Measurements from ENCODE around the gene MADD. TPM values are rescaled to one million over a fixed set of nuclear protein-coding genes. Genes with fewer than 3 reads are reported as not detected.

The MADD gene
- total RNA-seq, result 10 to 100 TPM; 32.8 to 74.7 (median 35.3) TPM

- no peak for TF ChIP-seq CTCF (IDR thresholded peaks at IDR 0.05)
- ATAC-seq (ENCODE audit: low FRiP score), result peak; percentile 98
- DNase-seq (ENCODE audit: low spot score), result peak; percentile 53
Measured at GRCh38 chr11:47269829-47270305, at the start of gene MADD. TSS of gene MADD (plus strand) at chr11:47270133.

- TF ChIP-seq CTCF (IDR thresholded peaks at IDR 0.05), result no peak
- DNase-seq (ENCODE audit: low spot score), result no peak
- ATAC-seq (ENCODE audit: low FRiP score), result no peak
Measured at GRCh38 chr11:47220401-47220821, 49.5 kb upstream of the MADD start.

GRCh38 chr11:47222696-47223095, 47.2 kb upstream of the MADD start:
- ATAC-seq (ENCODE audit: low FRiP score) (no peak), DNase-seq (ENCODE audit: low spot score) (no peak)
- TF ChIP-seq CTCF (IDR thresholded peaks at IDR 0.05), result no peak

GRCh38 chr11:47225552-47226400, 44.2 kb upstream of the MADD start:
- ATAC-seq (ENCODE audit: low FRiP score) (no peak), DNase-seq (ENCODE audit: low spot score) (no peak)
- no peak for TF ChIP-seq CTCF (IDR thresholded peaks at IDR 0.05)

- TF ChIP-seq CTCF (IDR thresholded peaks at IDR 0.05), result no peak
- DNase-seq (ENCODE audit: low spot score), result no peak
Measured at GRCh38 chr11:47229161-47229560, 40.8 kb upstream of the MADD start.

GRCh38 chr11:47233051-47233450, 36.9 kb upstream of the MADD start:
- ATAC-seq (ENCODE audit: low FRiP score) (no peak), DNase-seq (ENCODE audit: low spot score) (no peak)
- no peak for TF ChIP-seq CTCF (IDR thresholded peaks at IDR 0.05)

More at GRCh38 chr11:47229161-47229560, 40.8 kb upstream of the MADD start:
- no peak for ATAC-seq (ENCODE audit: low FRiP score)
